ENCODE measurements around the gene KCTD5.
"Not testable (repeated sequence)": the region's sequence is repeated elsewhere in the genome, so short reads cannot be mapped to it uniquely, and the experiment has no call there.

DNA sequence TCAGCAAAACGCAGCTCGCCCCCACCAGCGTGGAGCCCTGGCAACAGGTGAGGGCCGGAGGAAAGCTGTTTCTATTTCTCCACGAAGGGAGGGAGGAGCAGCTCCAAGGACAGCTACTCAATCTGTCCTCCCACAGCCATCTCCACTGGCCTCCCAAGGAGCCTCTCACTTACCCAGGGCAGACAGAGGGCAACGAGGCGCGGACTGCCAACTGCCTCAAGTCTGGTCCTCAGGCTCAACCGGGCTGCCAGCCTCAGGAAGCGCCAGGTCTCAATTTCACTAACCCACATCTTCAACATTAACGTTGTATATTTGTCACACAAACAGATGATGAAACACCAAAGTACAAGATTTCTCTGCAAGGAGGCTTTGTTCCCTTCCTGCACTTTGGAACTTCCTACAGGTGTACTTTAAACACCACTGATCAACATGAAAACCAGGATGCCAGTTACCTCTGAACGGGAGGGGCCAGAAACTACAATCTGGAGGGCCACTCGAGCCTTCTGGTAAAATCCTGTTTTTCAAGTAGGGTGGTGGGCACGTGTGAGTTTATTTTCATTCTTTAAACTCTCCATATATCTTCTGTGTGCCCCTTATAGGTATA, 31.0 kb upstream of the KCTD5 start:
- TF ChIP-seq, protein P1, sequence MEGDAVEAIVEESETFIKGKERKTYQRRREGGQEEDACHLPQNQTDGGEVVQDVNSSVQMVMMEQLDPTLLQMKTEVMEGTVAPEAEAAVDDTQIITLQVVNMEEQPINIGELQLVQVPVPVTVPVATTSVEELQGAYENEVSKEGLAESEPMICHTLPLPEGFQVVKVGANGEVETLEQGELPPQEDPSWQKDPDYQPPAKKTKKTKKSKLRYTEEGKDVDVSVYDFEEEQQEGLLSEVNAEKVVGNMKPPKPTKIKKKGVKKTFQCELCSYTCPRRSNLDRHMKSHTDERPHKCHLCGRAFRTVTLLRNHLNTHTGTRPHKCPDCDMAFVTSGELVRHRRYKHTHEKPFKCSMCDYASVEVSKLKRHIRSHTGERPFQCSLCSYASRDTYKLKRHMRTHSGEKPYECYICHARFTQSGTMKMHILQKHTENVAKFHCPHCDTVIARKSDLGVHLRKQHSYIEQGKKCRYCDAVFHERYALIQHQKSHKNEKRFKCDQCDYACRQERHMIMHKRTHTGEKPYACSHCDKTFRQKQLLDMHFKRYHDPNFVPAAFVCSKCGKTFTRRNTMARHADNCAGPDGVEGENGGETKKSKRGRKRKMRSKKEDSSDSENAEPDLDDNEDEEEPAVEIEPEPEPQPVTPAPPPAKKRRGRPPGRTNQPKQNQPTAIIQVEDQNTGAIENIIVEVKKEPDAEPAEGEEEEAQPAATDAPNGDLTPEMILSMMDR (IDR thresholded peaks at IDR 0.05): not testable (repeated sequence)
- not testable (repeated sequence) for TF ChIP-seq POLR2AphosphoS5, POLR2A (IDR thresholded peaks at IDR 0.05)

All from gastroesophageal sphincter (tissue), 3 donors.